HUES64 (cell line): Measurements from ENCODE around the gene ADORA2B. TPM values are rescaled to one million over a fixed set of nuclear protein-coding genes. Genes with fewer than 3 reads are reported as not detected.
A peak's percentile ranks its signal among the peaks of the same experiment; 100 is the strongest.
"Not testable (repeated sequence)": the region's sequence is repeated elsewhere in the genome, so short reads cannot be mapped to it uniquely, and the experiment has no call there.

Experiments
- H3K27ac ChIP-seq: 2 replicates; pipeline ENCODE4 v1.7.0; 2013; ENCODE audit warnings: low read depth, low read length, inconsistent platforms
- H3K27me3 ChIP-seq: 2 replicates; pipeline ENCODE4 v1.6.1; 2013; ENCODE audit warnings: mild to moderate bottlenecking, low read length; ENCODE audit not compliant: insufficient read depth
- H3K36me3 ChIP-seq: 2 replicates; pipeline ENCODE4 v1.6.1; 2013; ENCODE audit warnings: mild to moderate bottlenecking, low read length; ENCODE audit not compliant: insufficient read depth
- H3K4me1 ChIP-seq: 2 replicates; pipeline ENCODE4 v1.6.1; 2013; ENCODE audit warnings: mild to moderate bottlenecking, low read length, moderate library complexity; ENCODE audit not compliant: insufficient read depth
- H3K4me3 ChIP-seq: 2 replicates; pipeline ENCODE4 v1.5.1; 2013; ENCODE audit warnings: mild to moderate bottlenecking, low read length, moderate library complexity
- H3K9ac ChIP-seq: 2 replicates; pipeline ENCODE4 v1.6.1; 2013; ENCODE audit warnings: mild to moderate bottlenecking, low read depth, low read length
- H3K9me3 ChIP-seq: 2 replicates; pipeline ENCODE4 v1.6.1; 2013; ENCODE audit warnings: low read depth, low read length; ENCODE audit not compliant: insufficient read depth
- WGBS: fragments of 150-250, 120-280 bp; methylation state at CpG from one replicate; pipeline ENCODE4 v1.1.7; 2013; ENCODE audit warnings: missing lambda C conversion rate; 5-methylcytosine and 5-hydroxymethylcytosine counted together
- polyA plus RNA-seq, 2 experiments: library from polyadenylated mRNA; stranded (reverse); fragments of 50-300 nt; gene quantifications; one replicate each; pipeline ENCODE4 v1.2.3, GENCODE V29; 2013

Gene ADORA2B
- 2.0 TPM for polyA plus RNA-seq (2013, experiment 1 of 2)
- 3.1 TPM for polyA plus RNA-seq (2013, experiment 2 of 2)

DNA sequence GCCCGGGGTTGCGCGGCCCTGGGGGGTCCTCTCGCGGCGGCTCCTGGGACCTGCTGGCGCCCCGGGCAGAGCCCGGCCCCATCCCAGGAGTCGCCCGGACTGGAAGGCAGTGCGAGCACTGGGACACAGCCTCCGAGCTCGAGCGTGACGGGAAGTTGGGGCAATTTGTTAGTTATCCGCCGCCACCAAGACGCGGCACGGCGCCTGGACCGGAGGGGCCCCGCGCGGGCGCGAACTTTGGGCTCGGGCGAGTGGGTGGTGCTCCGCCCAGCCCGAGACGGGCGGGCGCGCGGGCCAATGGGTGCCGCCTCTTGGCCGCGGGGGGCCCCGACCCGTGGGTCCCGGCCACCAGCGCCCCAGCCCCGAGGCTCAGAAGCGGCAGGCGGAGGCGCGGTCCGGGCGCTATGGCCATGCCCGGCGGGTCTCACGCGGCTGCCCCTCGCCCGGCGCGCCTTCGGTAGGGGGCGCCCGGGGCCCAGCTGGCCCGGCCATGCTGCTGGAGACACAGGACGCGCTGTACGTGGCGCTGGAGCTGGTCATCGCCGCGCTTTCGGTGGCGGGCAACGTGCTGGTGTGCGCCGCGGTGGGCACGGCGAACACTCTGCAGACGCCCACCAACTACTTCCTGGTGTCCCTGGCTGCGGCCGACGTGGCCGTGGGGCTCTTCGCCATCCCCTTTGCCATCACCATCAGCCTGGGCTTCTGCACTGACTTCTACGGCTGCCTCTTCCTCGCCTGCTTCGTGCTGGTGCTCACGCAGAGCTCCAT is at the start of gene ADORA2B:
TSS of gene ADORA2B (plus strand) at position 372 of the 768 bp plus-strand sequence. CDS start at position 491, 119 bp downstream.
- WGBS = under 1% methylated on average over 88 of the region's 88 CpGs
- Histone ChIP-seq H3K9me3 (no peaks in the 10 kb centered on the region), H3K27me3 (peaks cover 52% of the 10 kb centered on the region), H3K27ac (no peak within 1 kb of the TSS), H3K4me3 (peak within 1 kb of the TSS; percentile 78), H3K4me1 (peaks cover 5% of the 10 kb centered on the region; the same call in 1 of the 2 replicates), H3K36me3 (no peaks in the 10 kb centered on the region), H3K9ac (peak within 1 kb of the TSS; percentile 65)

DNA sequence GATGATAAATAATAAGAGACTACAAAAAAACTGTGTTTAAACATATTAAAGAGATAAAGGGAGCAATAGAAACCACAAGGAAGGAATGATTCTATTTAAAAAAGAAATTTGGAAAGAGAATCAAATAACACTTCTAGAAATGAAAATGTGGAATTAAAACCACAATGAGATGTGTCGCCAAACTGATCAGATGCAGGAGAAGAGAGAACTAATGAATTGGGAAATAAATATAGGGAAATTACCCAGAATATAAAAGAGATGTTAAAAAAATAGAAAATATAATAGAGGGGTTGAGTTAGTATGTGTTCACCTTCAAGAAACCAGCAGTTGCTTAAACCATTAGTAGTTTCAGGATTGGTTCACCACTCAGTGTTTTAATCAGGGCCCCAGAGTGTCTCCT is 48.7 kb upstream of the ADORA2B start:
- no peak overlapping the region for H3K4me3 ChIP-seq
- 100% methylated on average over 1 of the region's 1 CpG for WGBS
- H3K27me3 ChIP-seq = no peaks in the 10 kb centered on the region
- H3K9me3 ChIP-seq = peaks cover 4% of the 10 kb centered on the region; the same call in 1 of the 2 replicates
- no peak overlapping the region for H3K27ac ChIP-seq
- H3K9ac ChIP-seq = no peak overlapping the region
- H3K4me1 ChIP-seq = peaks cover 5% of the 10 kb centered on the region
- H3K36me3 ChIP-seq = no peaks in the 10 kb centered on the region

DNA sequence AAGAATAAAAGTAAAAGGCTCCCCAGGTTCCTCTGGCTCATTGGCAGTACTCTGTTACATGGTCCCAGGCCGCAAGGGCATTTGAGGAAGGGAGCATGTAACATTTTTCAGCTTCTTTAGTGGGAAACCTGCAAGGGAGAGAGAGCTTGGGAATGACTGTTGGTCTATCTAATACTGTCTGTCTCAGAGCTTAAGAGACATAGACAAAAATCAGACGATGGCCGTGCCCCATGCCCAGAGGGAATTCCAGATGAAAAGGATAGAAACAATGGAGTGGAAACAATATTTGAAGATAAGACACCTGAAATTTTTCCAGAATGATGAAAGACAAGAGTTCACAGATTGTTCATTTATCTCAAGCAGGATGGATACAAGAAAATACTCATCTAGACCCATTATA is 48.1 kb upstream of the ADORA2B start:
- peaks cover 4% of the 10 kb centered on the region; the same call in 1 of the 2 replicates for H3K9me3 ChIP-seq
- no peaks in the 10 kb centered on the region for H3K27me3 ChIP-seq
- no peaks in the 10 kb centered on the region for H3K36me3 ChIP-seq
- H3K27ac ChIP-seq = no peak overlapping the region
- no peak overlapping the region for H3K4me3 ChIP-seq
- peaks cover 5% of the 10 kb centered on the region for H3K4me1 ChIP-seq
- H3K9ac ChIP-seq = no peak overlapping the region
- 86% methylated on average over 3 of the region's 3 CpGs for WGBS

DNA sequence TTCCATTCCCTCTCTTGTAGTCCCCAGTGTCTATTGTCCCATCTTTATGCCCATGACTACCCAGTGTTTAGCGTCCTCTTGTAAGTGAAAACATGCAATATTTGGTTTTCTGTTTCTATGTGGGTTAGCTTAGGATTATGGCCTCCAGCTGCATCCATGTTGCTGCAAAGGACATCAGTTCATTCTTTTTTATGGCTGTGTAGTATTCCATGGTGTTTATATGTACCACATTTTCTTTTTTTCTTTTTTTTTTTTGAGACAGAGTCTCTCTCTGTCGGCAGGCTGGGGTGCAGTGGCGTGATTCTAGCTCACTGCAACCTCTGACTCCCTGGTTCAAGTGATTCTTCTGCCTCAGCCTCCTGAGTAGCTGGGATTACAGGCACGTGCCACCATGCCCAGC is 45.3 kb upstream of the ADORA2B start:
- not testable (repeated sequence) for H3K4me3 ChIP-seq, H3K9me3 ChIP-seq, H3K27me3 ChIP-seq, H3K27ac ChIP-seq, H3K36me3 ChIP-seq, H3K9ac ChIP-seq, H3K4me1 ChIP-seq
- whole genome bisulfite sequencing = 94% methylated on average over 4 of the region's 4 CpGs

DNA sequence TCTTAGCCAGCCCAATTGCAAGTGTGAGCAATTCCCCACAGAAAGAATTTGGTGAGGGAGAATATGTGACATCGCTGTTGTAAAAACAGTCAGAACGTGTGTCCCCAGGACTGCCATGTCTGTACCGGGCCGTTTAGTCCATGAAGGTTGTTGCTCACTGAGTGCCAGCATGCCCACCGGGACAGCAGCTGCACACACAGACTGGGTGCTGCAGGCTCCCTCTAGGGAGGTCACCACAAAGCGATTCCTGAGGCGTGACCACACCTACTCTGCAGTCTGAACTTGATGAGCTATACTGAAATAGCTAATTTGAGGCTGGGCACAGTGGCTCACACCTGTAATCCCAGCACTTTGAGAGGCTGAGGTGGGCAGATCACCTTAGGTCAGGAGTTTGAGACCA is 44.1 kb upstream of the ADORA2B start:
- Histone ChIP-seq H3K9me3 (peaks cover 4% of the 10 kb centered on the region; the same call in 1 of the 2 replicates), H3K27ac (no peak overlapping the region), H3K36me3 (no peaks in the 10 kb centered on the region), H3K27me3 (no peaks in the 10 kb centered on the region), H3K4me3 (no peak overlapping the region), H3K4me1 (no peaks in the 10 kb centered on the region), H3K9ac (no peak overlapping the region)
- WGBS = 87% methylated on average over 7 of the region's 7 CpGs

DNA sequence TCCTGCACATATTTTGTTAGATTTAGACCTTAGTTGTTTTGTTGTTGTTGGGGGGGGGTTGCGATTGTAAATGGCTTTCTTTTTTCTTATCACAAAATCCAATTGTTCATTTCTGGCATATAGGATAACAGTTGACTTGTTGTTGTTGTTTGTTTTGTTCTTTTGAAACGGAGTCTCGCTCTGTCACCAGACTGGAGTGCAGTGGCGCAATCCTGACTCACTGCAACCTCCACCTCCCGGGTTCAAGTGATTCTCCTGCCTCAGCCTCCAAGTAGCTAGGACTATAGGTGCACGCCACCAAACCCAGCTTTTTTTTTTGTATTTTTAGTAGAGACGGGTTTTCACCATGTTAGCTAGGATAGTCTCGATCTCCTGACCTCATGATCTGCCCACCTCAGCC is 39.7 kb upstream of the ADORA2B start:
- not testable (repeated sequence) for H3K4me3 ChIP-seq, H3K9ac ChIP-seq, H3K36me3 ChIP-seq, H3K27me3 ChIP-seq, H3K9me3 ChIP-seq, H3K4me1 ChIP-seq, H3K27ac ChIP-seq
- 89% methylated on average over 7 of the region's 8 CpGs for WGBS

DNA sequence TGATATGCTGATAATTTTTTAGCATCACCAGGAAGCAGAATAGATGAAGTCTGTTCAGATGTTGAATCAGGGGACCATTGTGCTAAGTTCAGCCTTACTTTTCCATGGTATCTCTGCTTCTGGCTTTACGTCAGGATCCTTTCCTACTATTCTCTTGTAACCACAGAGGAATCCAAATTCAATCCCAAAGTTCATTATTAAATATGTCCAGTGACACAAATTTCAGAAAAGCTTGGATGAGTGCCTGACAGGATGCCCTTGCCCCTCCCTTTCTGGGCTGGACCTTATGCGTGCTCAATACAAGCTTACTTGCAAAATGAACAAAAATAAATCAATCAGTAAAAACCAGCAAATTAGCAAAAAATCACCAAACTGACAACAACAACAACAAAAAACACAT is 37.6 kb upstream of the ADORA2B start:
- Histone ChIP-seq H3K9ac (no peak overlapping the region), H3K27ac (no peak overlapping the region), H3K27me3 (no peaks in the 10 kb centered on the region), H3K4me3 (no peak overlapping the region), H3K36me3 (no peaks in the 10 kb centered on the region), H3K4me1 (0 out of 2 replicates have a peak, but pooled peaks cover 3% of the 10 kb centered on the region), H3K9me3 (no peaks in the 10 kb centered on the region)
- 89% methylated on average over 2 of the region's 2 CpGs for WGBS

DNA sequence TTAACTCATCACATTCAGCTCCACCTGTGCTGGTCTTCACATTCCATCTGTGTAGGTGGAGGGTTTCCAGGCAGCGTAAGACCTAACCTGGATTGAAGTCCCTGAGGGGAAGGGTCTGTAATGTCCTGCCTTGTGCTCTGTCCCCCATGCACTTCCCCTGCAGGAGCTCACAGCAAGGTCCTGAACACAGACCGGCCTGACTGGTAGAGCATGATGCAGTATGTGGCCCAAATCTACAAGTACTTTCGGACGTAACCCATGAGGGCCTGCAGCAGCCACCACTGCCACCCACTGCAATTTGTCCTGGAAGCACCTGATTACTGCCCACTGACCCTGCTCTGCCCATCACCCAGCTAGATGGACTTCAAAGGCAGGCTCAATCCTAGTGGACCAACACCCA is 36.6 kb upstream of the ADORA2B start:
- Histone ChIP-seq H3K27me3 (no peaks in the 10 kb centered on the region), H3K4me1 (0 out of 2 replicates have a peak, but pooled peaks cover 3% of the 10 kb centered on the region), H3K9me3 (no peaks in the 10 kb centered on the region), H3K4me3 (no peak overlapping the region), H3K27ac (no peak overlapping the region), H3K9ac (no peak overlapping the region), H3K36me3 (no peaks in the 10 kb centered on the region)
- WGBS = 85% methylated on average over 4 of the region's 4 CpGs

DNA sequence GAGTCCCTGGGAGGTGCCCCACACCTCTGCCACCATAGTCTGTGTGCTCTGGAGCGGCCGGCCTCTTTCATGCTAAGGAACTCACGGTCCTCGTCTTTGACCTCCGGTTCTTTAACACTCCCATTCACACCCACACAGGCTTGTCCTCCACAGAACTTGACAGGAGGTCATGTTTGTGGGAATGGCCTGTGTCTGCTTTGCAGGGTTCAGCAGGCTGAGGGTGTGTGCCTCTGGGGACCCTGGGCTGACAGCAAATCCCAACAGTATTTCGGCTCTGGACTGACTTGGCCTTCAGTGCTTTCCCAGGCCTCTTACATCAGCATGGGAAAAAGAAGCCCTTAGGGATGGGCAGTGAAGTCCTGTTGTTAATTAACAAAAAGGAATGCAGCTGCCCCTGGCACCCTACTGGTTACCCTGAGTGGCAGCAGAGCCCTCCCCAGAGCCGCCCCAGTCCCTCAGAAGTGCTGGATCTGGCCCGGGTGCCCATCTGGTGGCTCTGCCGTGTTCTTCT is 35.4 kb upstream of the ADORA2B start:
- H3K36me3 ChIP-seq = no peaks in the 10 kb centered on the region
- H3K27ac ChIP-seq = no peak overlapping the region
- no peaks in the 10 kb centered on the region for H3K27me3 ChIP-seq
- H3K9ac ChIP-seq = no peak overlapping the region
- H3K4me3 ChIP-seq = no peak overlapping the region
- 80% methylated on average over 9 of the region's 9 CpGs for WGBS
- no peaks in the 10 kb centered on the region for H3K9me3 ChIP-seq
- H3K4me1 ChIP-seq = 0 out of 2 replicates have a peak, but pooled peaks cover 3% of the 10 kb centered on the region

DNA sequence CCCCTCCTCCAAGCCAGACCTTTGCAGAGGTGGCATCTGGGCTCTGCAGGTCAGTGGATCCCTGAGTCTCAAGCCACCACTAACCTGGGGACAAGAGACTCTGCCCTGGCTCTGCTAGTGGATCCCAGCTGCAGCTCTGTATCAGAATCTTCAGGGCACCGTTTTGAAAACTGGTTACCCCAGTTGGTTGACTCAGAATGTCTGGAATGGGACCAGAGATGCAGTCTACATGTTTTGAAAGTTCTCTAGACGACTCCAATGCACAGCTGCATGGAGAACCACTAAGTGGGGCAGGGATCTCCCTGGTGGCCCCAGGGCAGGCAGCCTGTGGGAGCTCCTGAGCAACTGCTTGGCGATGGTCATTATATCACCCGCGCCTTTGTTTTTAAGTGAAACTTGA is 34.1 kb upstream of the ADORA2B start:
- Histone ChIP-seq H3K4me1 (0 out of 2 replicates have a peak, but pooled peaks cover 3% of the 10 kb centered on the region), H3K27me3 (no peaks in the 10 kb centered on the region), H3K9me3 (peaks cover 4% of the 10 kb centered on the region; the same call in 1 of the 2 replicates), H3K9ac (no peak overlapping the region), H3K36me3 (no peaks in the 10 kb centered on the region), H3K27ac (no peak overlapping the region), H3K4me3 (no peak overlapping the region)
- WGBS = 95% methylated on average over 5 of the region's 5 CpGs

DNA sequence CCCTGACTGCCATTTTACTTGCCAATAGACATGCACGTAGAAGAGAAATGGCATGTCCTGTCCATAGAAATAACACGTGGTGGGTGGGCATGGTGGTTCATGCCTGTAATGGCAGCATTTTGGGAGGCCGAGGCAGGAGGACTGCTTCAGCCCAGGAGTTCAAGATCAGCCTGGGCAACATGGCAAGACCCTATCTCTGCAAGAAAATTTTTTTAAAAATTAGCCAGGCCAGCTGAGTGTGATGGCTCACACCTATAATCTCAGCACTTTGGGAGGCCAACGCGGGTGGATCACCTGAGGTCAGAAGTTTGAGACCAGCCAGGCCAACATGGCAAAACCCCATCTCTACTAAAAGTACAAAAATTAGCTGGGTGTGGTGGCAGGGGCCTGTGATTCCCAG is 33.2 kb upstream of the ADORA2B start:
- not testable (repeated sequence) for H3K27me3 ChIP-seq, H3K4me1 ChIP-seq, H3K36me3 ChIP-seq, H3K9me3 ChIP-seq, H3K4me3 ChIP-seq, H3K9ac ChIP-seq, H3K27ac ChIP-seq
- 91% methylated on average over 5 of the region's 5 CpGs for WGBS
